ENCODE data around the gene ANKRD63. TPM values are rescaled to one million over a fixed set of nuclear protein-coding genes. Genes with fewer than 3 reads are reported as not detected.

ANKRD63 gene
- total RNA-seq, 1 donor from 2014 or later: not detected

DNA sequence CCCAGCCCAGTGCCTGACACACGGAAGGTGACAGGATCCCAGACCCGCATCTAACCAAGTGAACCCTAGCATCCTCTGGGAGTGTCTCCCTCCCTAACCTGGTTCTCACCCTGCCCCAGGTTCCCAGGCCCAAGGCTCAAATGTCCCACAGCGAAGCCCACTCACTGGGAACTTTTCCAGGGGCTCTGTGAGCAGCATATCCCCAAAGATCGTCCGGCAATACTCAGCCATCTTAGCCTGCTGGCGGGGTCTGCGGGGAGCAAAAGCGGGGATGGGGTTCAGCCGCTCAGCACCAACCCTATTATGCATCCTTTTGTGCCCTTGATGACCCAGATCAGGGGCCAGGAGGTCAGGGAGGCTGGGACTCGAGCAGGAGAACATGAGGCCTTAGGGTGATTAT, 14.5 kb upstream of the ANKRD63 start:
- intact Hi-C loops (cut with micrococcal nuclease): no loop called here

DNA sequence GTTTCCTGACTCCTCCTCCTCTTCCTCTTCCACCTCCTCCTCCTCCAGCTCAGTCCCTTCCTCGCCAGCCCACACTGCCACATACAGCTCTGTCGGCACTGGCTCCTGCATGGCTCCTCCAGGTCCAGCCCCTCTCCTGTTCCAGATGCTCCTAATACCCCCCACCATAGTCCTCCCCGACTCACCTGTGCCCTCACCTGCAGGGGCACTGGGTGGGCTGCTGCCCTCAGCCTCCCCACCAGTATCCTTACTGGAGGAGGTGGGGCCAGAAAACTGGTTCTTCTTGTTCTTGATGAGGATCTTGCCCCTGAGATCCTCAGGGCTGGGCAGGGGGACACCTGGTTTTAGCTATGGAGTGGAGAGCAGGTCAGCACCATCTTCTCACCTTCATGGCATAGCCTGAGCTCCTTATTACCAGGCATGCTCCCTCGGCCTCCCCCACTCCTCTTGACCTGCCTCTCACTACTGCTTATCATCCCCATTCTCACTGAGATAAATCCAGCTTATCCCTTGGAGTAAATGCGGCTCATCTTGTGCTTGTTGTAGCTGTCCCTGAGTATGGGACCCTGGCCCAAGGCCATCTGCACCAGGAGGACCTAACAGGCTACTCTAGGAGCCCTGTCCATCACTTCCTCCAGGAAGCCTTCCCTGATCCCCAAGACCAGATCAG, 13.8 kb upstream of the ANKRD63 start:
- intact Hi-C loops (cut with micrococcal nuclease): no loop called here

DNA sequence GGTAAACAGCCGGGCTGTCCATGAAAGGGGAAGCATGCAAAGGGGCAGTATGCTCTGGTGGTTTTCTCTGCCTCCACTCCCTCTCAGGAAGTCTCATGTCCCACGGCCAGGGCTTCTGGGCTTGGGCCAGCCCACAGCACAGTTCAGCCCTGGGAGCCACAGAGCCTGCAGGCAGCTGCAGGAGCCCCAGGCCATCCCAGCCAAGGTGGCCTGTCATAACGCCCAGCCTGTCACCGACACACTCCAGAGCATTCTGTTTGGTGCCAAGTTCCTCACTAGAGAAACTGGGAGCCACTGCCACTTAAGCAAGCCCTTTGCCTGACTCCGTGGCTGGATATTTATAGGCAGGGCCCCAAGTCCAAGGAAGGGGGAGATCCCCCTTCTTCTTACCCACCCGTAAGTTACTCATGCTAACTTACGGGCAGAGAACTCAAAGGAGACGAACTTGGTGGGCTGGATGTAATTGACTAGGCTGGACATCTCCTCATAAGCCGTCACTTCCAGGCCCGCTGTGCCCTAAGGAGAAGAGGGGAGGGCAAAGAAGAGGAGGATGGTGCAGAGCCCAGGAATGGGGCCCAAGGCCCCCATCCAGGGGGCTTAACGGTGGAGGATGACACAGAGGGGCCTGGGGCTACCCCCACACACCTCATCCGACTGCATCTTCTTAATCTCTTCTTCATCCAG, 13.2 kb upstream of the ANKRD63 start:
- intact Hi-C loops (cut with micrococcal nuclease): no loop called here

DNA sequence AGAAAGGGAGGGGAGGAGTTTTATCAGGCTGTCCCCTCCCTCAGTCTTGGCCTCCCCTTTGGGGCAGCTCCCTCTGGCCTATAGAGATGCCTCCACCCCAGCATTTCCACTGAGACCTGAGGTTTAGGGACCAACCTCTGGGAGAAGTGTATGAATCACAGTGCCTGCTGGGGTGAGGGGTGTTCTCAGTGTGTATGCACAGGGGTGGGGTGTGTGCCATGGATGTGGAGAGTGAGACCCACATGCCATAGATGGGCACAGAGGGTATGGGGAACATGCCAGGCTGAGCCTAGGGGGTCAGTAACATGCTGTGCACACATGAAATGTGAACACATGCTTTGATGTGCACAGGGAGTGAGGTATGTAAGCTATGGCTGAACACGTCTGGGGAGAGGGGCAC, 12.4 kb upstream of the ANKRD63 start:
- intact Hi-C loops (cut with micrococcal nuclease): no loop called here

DNA sequence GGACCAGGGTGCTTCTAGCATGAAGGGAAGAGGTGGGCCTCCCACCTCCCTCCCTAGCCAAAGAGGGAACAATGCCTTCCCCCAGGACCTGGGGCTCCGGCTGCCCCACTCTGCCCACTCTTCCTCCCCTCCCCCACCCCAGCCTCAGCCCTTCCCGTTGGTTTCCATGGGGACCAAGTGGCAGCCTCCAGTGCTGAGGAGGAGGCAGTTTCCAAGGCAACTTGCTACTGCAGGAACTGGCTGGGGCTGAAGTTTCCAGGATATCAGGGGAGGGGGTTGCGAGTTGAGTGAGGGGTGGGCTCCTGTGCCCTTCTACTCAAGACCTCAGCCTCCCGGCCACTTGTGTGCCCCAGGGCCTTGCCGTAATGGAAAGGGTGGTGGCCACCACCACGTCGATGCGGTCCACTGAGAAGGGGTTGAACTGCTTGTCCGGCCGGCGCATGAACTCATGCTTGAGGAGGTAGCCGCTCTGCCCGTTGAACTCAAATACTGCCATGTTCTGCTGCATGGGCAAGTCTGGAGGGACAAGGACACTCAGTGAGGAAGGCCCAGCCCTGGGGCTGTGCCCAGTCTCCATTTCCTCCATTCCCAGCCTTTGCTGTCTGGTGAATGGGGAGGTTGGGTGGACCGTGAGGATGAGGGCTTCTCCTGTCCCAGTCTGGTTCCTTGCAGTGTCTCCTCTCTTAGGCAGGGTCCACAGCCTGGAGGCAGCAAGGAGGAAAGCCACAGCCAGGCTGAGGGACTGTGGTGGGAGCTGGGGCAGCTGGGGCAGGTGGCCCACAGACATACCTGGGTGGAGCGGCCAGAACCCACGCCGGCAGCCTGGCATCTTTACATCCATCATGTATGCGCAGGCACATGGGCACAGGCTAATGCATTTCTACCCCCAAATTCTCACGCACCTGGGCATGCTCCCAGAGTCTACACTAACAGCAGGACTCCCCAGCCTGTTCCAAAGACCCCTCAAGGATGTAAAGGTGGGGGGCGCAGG, 11.3 kb upstream of the ANKRD63 start:
- intact Hi-C loops (cut with micrococcal nuclease): no loop called here

DNA sequence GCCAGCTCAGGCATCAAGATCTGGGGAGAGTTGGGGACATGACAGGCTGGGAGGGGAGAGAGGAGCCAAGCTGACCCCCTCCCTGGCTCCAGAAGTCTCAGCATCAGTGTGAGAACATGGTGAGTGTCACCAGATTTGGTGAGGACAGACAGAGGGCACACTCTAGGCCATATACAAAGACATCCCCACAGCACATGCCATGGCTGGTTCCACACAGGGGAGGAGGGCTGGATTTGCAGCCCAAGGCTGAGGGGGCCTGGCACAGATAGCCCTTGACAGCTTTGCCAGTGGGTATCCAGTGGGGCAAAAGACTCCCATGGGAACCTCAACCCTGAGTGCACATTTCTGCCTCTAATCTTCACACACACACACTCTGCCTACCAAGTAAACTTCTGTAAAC, 10.1 kb upstream of the ANKRD63 start:
- intact Hi-C loops (cut with micrococcal nuclease): no loop called here

DNA sequence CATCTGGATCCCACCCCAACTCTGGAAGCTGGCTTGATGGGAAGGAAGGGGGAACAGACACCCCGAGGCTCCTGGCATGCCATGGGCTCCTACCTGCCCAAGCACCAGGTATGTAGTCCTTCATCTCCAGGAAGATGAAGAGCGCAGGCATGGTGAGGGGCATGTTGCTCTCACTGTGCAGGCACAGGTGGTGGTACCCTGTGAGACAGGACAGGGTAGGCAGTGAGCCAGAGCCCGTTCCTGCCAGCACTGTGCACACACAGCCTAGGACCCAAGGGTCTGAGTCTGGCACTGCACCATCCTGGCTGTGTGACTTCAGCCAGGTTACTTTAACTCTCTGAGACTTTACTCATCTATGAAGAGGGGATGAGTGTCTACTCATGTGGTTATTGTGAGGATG, 9.4 kb upstream of the ANKRD63 start:
- intact Hi-C loops (cut with micrococcal nuclease): no loop called here

DNA sequence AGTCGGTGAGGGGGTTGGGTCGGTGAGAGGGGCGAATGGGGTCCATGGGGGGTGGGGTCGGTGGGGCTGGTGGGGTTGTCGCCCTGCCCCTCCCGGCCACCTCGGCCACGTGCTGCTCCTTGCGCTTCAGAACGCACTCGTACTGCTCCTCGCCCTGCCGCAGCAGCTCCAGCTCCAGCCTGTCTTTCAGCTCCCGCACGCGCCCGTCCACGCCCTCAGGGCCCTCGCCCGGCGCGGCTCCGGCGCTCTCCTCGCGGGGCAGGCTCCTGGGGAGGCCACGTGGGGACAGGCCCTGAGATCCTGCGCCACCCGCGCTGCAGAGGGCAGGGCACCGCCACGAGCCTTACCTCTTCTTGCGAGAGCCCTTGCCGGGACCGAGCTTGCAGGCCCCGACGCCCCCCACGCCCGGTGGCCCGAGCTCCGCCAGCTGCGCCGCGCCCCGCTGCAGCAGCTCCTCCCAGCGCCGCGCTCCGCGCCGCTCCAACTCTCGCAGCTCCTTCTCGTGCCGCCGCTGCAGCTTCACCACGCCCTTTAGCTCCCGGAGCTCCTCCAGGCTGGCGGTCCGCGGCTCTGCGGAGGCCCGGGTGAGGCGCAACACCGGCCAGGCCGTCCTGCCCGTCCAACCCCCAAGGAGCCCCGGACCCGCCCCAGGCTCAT, 8.2 kb upstream of the ANKRD63 start:
- intact Hi-C loops (cut with micrococcal nuclease): no loop called here

GRCh38 chr15:40290545-40290917, 7.7 kb upstream of the ANKRD63 start:
- intact Hi-C loops (cut with micrococcal nuclease): no loop called here

DNA sequence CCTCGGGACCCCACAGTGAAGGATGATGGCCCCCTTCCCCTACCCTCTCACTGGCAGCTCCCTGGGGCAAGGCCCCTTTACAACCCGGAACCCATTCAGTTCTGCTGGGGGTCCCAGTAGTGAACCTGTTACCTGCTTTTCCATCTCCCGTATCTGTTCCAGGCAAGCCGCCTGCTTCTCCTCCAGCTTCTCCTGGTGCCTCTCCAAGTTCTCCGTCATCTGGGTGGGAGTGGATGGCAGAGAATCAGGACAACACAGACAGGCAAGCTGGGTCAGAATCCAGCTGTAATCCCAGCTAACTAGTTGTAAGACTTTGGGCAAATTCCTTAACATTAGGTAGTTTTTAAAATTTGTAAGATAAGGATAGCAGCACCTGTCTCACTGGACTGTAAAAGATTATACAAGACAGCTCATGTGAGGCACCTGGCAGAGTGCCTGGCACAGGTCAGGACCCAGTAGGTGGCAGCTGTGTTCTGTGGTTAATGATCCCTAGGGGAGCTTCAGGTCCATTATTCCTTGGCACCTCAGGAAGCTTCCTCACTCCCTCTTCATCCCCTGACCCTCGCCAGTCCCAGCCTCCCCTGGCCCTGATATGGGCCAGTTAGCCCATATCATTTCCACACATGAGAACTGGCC, 6.4 kb upstream of the ANKRD63 start:
- intact Hi-C loops (cut with micrococcal nuclease): no loop called here

- intact Hi-C loops (cut with micrococcal nuclease): no loop called here
Measured at GRCh38 chr15:40287968-40288367, 5.1 kb upstream of the ANKRD63 start.

DNA sequence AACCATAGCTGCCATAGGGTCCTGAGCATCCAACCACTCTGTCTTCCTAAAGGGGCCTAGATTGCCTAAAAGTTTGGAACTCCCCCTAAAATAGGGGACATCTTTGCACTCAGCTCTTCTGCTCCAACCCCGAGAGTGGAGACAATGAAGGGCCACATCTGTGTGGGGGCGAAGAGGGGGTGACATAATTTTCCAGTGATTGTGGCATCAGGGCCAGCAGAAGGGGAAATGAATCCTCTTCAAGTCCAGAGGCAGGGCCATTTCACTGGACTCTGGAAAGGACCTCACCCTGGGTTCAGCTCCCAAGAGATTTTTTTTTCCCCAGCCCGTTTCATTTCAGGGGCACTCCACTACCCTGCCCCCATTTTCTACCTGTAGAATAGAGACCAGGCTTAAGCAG, 4.6 kb upstream of the ANKRD63 start:
- intact Hi-C loops (cut with micrococcal nuclease): no loop called here

DNA sequence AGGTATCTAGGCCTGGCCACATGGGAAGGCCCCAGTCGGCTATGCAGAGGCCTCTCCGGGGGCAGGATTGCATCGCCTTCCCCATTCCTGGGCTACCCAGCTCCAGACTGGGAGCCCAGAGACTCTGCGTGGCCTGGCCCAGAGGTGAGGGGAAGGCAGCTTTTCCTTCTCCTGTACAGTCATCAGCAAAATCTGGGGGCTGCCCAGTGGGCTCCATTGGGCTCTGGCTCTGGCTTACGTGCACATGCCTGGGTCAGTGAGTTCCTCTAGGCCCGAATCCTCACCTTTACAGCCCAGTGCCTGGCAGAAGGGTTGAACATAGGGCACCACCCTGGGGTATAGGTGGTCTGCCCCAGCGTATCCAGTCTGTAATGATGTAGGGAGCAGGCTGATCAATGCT, 3.9 kb upstream of the ANKRD63 start:
- intact Hi-C loops (cut with micrococcal nuclease): no loop called here

- intact Hi-C loops (cut with micrococcal nuclease): no loop called here
Measured at GRCh38 chr15:40286061-40286532, 3.2 kb upstream of the ANKRD63 start.

DNA sequence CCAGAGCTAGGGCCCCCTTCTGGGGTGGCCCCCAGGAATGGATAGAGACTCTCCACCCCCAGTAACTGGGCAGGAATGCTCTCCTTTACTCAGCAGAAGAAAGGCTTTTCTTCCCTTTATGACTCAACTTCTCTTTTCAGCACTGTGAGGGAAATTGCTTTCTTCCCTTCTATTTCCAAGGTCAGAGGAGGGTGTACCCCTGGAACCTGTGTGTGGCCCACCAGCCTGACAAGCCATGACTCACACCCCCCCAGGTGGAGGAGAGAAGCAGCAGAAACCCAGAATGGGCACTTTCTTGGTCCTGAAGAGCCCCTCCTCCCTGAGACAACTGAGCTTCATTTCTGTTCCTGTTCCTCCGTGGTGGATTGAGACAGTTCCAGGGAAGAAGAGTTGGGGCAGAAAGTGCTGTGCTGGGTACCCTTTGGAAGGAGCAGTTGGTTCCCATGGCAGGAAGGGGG, 2.7 kb upstream of the ANKRD63 start:
- intact Hi-C loops (cut with micrococcal nuclease): no loop called here

GRCh38 chr15:40285151-40285550, 2.3 kb upstream of the ANKRD63 start:
- intact Hi-C loops (cut with micrococcal nuclease): no loop called here

- intact Hi-C loops (cut with micrococcal nuclease): no loop called here
Measured at GRCh38 chr15:40283615-40284300, 894 bp upstream of the ANKRD63 start.

GRCh38 chr15:40282147-40282868, 556 bp downstream of the ANKRD63 start:
- intact Hi-C loops (cut with micrococcal nuclease): no loop called here

DNA sequence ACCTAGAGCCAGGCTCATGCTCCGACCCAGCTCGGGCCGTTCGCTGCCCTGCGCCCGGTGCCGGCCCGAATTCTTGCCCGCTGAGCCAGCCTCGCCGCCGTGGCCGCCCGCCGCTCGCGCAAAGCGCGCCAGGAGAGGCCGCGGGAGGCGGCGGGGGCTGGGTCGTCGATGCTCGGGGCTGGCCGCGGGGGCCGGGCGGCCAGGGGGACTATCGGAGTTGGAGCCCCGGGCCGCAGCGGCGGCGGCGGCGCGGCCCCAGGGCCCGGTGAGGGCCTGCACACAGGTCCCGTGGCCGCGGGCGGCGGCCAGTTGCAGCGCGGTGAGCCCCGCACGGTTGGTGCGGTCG, 1.1 kb downstream of the ANKRD63 start:
- intact Hi-C loops (cut with micrococcal nuclease): no loop called here
